Measurements from ENCODE around the gene RING1.

RING1 gene

DNA sequence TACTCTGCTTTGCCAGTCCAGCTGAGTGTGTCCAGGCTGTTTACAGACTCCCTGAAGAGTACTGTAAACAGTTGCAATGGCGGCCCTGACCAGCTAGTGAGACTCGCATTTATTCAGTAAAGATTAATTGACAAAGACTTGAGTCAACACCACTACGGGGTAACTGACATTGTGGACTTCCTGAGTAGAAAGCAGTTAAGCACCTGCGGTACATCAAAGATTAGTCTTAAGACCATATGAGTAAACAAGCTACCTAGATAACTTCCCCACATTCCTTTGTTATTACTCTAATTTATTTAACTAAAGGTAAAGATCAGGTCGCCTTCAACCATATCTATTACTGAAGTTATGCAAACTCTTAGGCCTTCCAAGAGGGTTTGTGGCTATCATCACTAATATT is 50.7 kb downstream of the RING1 start:
- TF ChIP-seq, protein P1, sequence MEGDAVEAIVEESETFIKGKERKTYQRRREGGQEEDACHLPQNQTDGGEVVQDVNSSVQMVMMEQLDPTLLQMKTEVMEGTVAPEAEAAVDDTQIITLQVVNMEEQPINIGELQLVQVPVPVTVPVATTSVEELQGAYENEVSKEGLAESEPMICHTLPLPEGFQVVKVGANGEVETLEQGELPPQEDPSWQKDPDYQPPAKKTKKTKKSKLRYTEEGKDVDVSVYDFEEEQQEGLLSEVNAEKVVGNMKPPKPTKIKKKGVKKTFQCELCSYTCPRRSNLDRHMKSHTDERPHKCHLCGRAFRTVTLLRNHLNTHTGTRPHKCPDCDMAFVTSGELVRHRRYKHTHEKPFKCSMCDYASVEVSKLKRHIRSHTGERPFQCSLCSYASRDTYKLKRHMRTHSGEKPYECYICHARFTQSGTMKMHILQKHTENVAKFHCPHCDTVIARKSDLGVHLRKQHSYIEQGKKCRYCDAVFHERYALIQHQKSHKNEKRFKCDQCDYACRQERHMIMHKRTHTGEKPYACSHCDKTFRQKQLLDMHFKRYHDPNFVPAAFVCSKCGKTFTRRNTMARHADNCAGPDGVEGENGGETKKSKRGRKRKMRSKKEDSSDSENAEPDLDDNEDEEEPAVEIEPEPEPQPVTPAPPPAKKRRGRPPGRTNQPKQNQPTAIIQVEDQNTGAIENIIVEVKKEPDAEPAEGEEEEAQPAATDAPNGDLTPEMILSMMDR (IDR thresholded peaks at IDR 0.05; ENCODE audit: borderline replicate concordance, insufficient read depth, low read depth, low read length): no peak
- H3K4me3 ChIP-seq (ENCODE audit: low read depth, low read length): no peak overlapping the region

All from GM12875 (cell line).